ENCODE data around the gene HAUS7.

The HAUS7 gene

GRCh38 chrX:153455571-153455970, 14.8 kb downstream of the HAUS7 start:
- DNase-seq (ENCODE audit: low read depth) = no peak

- DNase-seq (ENCODE audit: low read depth) = no peak
These were observed 15.3 kb downstream of the HAUS7 start for GRCh38 chrX:153454901-153455550.

- no peak for DNase-seq (ENCODE audit: low read depth)
These were observed 19.5 kb downstream of the HAUS7 start for GRCh38 chrX:153450949-153451277.

- no peak for DNase-seq (ENCODE audit: low read depth)
These were observed 20.0 kb downstream of the HAUS7 start for GRCh38 chrX:153450114-153450948.

GRCh38 chrX:153449368-153450113, 20.8 kb downstream of the HAUS7 start:
- DNase-seq (ENCODE audit: low read depth) = no peak

GRCh38 chrX:153448556-153449367, 21.6 kb downstream of the HAUS7 start:
- DNase-seq (ENCODE audit: low read depth) = peak; percentile 7

- no peak for DNase-seq (ENCODE audit: low read depth)
These were observed 22.8 kb downstream of the HAUS7 start for GRCh38 chrX:153447581-153447960.

GRCh38 chrX:153446950-153447580, 23.3 kb downstream of the HAUS7 start:
- no peak for DNase-seq (ENCODE audit: low read depth)

GRCh38 chrX:153446636-153446936, 23.8 kb downstream of the HAUS7 start:
- no peak for DNase-seq (ENCODE audit: low read depth)

GRCh38 chrX:153445856-153446635, 24.3 kb downstream of the HAUS7 start, which contains the start of gene TREX2:
Gene TREX2 (minus strand): TSS chrX:153446056. CDS start chrX:153445430, 626 bp downstream.
- DNase-seq (ENCODE audit: low read depth) = no peak

- no peak for DNase-seq (ENCODE audit: low read depth)
These were observed 25.1 kb downstream of the HAUS7 start for GRCh38 chrX:153445106-153445855.

GRCh38 chrX:153444333-153445011, 25.9 kb downstream of the HAUS7 start:
- no peak for DNase-seq (ENCODE audit: low read depth)

- DNase-seq (ENCODE audit: low read depth) = no peak
These were observed 26.7 kb downstream of the HAUS7 start for GRCh38 chrX:153443476-153444332.

GRCh38 chrX:153442463-153442862, 27.9 kb downstream of the HAUS7 start:
- no peak for DNase-seq (ENCODE audit: low read depth)

GRCh38 chrX:153441981-153442380, 28.4 kb downstream of the HAUS7 start:
- DNase-seq (ENCODE audit: low read depth) = no peak

GRCh38 chrX:153441296-153441695, 29.1 kb downstream of the HAUS7 start:
- DNase-seq (ENCODE audit: low read depth) = no peak

- DNase-seq (ENCODE audit: low read depth) = no peak
These were observed 29.7 kb downstream of the HAUS7 start for GRCh38 chrX:153440556-153441135.

- no peak for DNase-seq (ENCODE audit: low read depth)
These were observed 30.4 kb downstream of the HAUS7 start for GRCh38 chrX:153439977-153440376.
